ENCODE results near the gene MAPRE2.

GRCh38 chr18:35061336-35061735 is 20.1 kb downstream of the MAPRE2 start:
- TF ChIP-seq CTCF (IDR thresholded peaks at IDR 0.05 in 8 of 11, conservative IDR thresholded peaks at IDR 0.05 in 3 of 11) (no peak), POLR2AphosphoS5 (IDR thresholded peaks at IDR 0.05) (no peak), POLR2A (IDR thresholded peaks at IDR 0.05) (no peak)
